A673 (cell line): ENCODE measurements around the gene MAFF.

Experiments used
- CTCF ChIP-seq: fragments of 300-800, 200-600 bp; sonication (generic); conservative IDR thresholded peaks from 2 replicates; pipeline ENCODE4 v1.5.1; 2017; ENCODE audit warnings: low read depth, mild to moderate bottlenecking, antibody characterized with exemption, low read length, moderate library complexity, mixed read lengths
- EZH2 ChIP-seq: fragments of 200-600 bp; sonication (generic); IDR thresholded peaks from 2 replicates; pipeline ENCODE4 v1.6.1; 2017; ENCODE audit warnings: borderline replicate concordance, low read depth, mild to moderate bottlenecking, mixed read lengths, antibody characterized with exemption, low read length; ENCODE audit not compliant: poor library complexity, severe bottlenecking

- no peak for TF ChIP-seq CTCF
- no peak for TF ChIP-seq EZH2
These were observed 48.2 kb downstream of the MAFF start for GRCh38 chr22:38249803-38250642.
